ENCODE data around the gene RRP8. TPM values are rescaled to one million over a fixed set of nuclear protein-coding genes. Genes with fewer than 3 reads are reported as not detected.

Gene RRP8
- total RNA-seq, 1 experiment from 2014 or later: 17.8 TPM

- ChIA-PET CTCF (interaction anchor here (1.0 kb wide), 1 partner anchor 25 kb away, joined by 3 read pairs; no protein-coding TSS in a partner anchor), POLR2A (no interaction called here), RAD21 (ENCODE audit: low non-redundant PET in 1 of 2, low total read pairs in 2 of 2, uncharacterized antibody in 2 of 2, unreplicated experiment in 2 of 2) (no interaction called here)
- TF ChIP-seq POLR2A (IDR thresholded peaks at IDR 0.05; ENCODE audit: borderline replicate concordance, extremely low read depth, insufficient read depth, insufficient read length): no peak
- TF ChIP-seq POLR2AphosphoS5 (IDR thresholded peaks at IDR 0.05; ENCODE audit: low read depth, low read length): no peak
- TF ChIP-seq CEBPB (IDR thresholded peaks at IDR 0.05; ENCODE audit: low read depth): no peak
- no peak for TF ChIP-seq REST (IDR thresholded peaks at IDR 0.05; ENCODE audit: low read depth)
- TF ChIP-seq JUND (IDR thresholded peaks at IDR 0.05): no peak
- no peak for TF ChIP-seq RAD21 (IDR thresholded peaks at IDR 0.05; ENCODE audit: low read depth)
- TF ChIP-seq EZH2phosphoT487 (IDR thresholded peaks at IDR 0.05; ENCODE audit: borderline replicate concordance): no peak
- no peak for TF ChIP-seq ELF1 (IDR thresholded peaks at IDR 0.05; ENCODE audit: borderline replicate concordance, low read depth)
- TF ChIP-seq CBX3 (IDR thresholded peaks at IDR 0.05; ENCODE audit: low read depth): no peak
- TF ChIP-seq TCF7L2 (IDR thresholded peaks at IDR 0.05; ENCODE audit: borderline replicate concordance, extremely low read depth, insufficient read depth, insufficient read length): no peak
- no peak for TF ChIP-seq YY1 (IDR thresholded peaks at IDR 0.05; ENCODE audit: extremely low read depth, insufficient replicate concordance, low read depth, low read length)
- no peak for TF ChIP-seq ATF3 (IDR thresholded peaks at IDR 0.05)
- TF ChIP-seq ZFX (IDR thresholded peaks at IDR 0.05): no peak
- no peak for TF ChIP-seq EGR1 (IDR thresholded peaks at IDR 0.05; ENCODE audit: low read depth)
- TF ChIP-seq ZBTB33 (IDR thresholded peaks at IDR 0.05; ENCODE audit: extremely low read depth, insufficient replicate concordance, low read length): no peak
- TF ChIP-seq SP1 (IDR thresholded peaks at IDR 0.05; ENCODE audit: low read depth): no peak
- no peak for TF ChIP-seq ZNF274 (IDR thresholded peaks at IDR 0.05; ENCODE audit: low read depth, low read length)
- no peak for TF ChIP-seq FOSL1 (IDR thresholded peaks at IDR 0.05; ENCODE audit: low read depth)
- no peak for TF ChIP-seq SRF (IDR thresholded peaks at IDR 0.05; ENCODE audit: low read depth)
- no peak for TF ChIP-seq EZH2 (IDR thresholded peaks at IDR 0.05)
- Histone ChIP-seq H3K9me2 (ENCODE audit: insufficient read depth) (no peaks in the 10 kb centered on the region), H3K9ac (ENCODE audit: low read length) (no peak overlapping the region), H3K27me3 (ENCODE audit: insufficient read depth, low read length) (no peaks in the 10 kb centered on the region), H3K27ac (ENCODE audit: low read depth, low read length) (no peak overlapping the region), H3K36me3 (ENCODE audit: control insufficient read depth in 1 of 2, insufficient read depth in 2 of 2, low read length in 2 of 2) (no peaks in the 10 kb centered on the region), H3K4me1 (ENCODE audit: control insufficient read depth in 1 of 2, insufficient read depth in 2 of 2, low read length in 2 of 2) (no peaks in the 10 kb centered on the region), H4K20me1 (ENCODE audit: insufficient read depth) (no peaks in the 10 kb centered on the region), H3K79me2 (ENCODE audit: insufficient read depth, low read length) (no peaks in the 10 kb centered on the region), H2AFZ (ENCODE audit: low read depth, low read length, poor library complexity, severe bottlenecking) (no peak overlapping the region), H3K9me3 (ENCODE audit: control insufficient read depth in 1 of 2, insufficient read depth in 1 of 2, low read depth in 1 of 2, low read length in 2 of 2) (no peaks in the 10 kb centered on the region), H3K4me2 (ENCODE audit: low read length) (no peak overlapping the region), H3K4me3 (replicated peaks in 1 of 2; ENCODE audit: low read depth in 1 of 2, low read length in 2 of 2) (no peak overlapping the region)
- intact Hi-C loops (cut with micrococcal nuclease): no loop called here
- no TSS peak for BruUV-seq (replicated peaks)
- ATAC-seq (no peak), DNase-seq (ENCODE audit: low read depth, low spot score) (no peak)
These were observed 47.1 kb downstream of the RRP8 start for GRCh38 chr11:6556139-6556949.

Measured in HCT116 (cell line).